ENCODE results near the gene HSPBP1. TPM values are rescaled to one million over a fixed set of nuclear protein-coding genes. Genes with fewer than 3 reads are reported as not detected.

HSPBP1 gene
- total and polyA plus RNA-seq, 2 of the 13 experiments (the other 11 are each of a cell fraction or from before 2014, with no cell fraction given) = 22.3 to 33.7 TPM

- peaks cover 40 to 79% of the 10 kb centered on the region in 2 experiments for H3K36me3 ChIP-seq (replicated peaks in 1 of 2; ENCODE audit: control insufficient read depth in 1 of 2, insufficient read depth in 2 of 2, low read length in 2 of 2)
Observed at GRCh38 chr19:55245236-55245904, 34.5 kb downstream of the HSPBP1 start.

More at GRCh38 chr19:55245236-55245904, 34.5 kb downstream of the HSPBP1 start:
- 98% methylated on average over 10 of the region's 23 CpGs for WGBS (ENCODE audit: low lambda C conversion rate)
- Histone ChIP-seq H3K4me2 (ENCODE audit: low read depth, low read length) (no peak overlapping the region), H3K9ac (ENCODE audit: insufficient read depth, low read depth, low read length) (no peak overlapping the region), H3K4me1 (ENCODE audit: insufficient read depth, low read length) (peaks cover 15% of the 10 kb centered on the region), H3K4me3 (replicated peaks in 1 of 3; ENCODE audit: insufficient read depth in 1 of 3, low read depth in 2 of 3, low read length in 3 of 3) (no peak overlapping the region), H2AFZ (ENCODE audit: low read length) (no peak overlapping the region), H3K9me3 (ENCODE audit: low read length) (no peaks in the 10 kb centered on the region), H3K27ac (ENCODE audit: extremely low read length, insufficient read depth, low read length) (no peak overlapping the region), H4K20me1 (ENCODE audit: insufficient read depth, low read length) (peaks cover 29% of the 10 kb centered on the region; the same call in 1 of the 2 replicates), H3K27me3 (ENCODE audit: control insufficient read depth in 1 of 2, insufficient read depth in 2 of 2, low read length in 2 of 2) (no peaks in the 10 kb centered on the region), H3K79me2 (ENCODE audit: insufficient read depth, low read length) (peaks cover 31% of the 10 kb centered on the region)
- no peak for DNase-seq (ENCODE audit: low spot score)
- FAIRE-seq = no peak
- no TSS peak for BruUV-seq (replicated peaks)
- in situ Hi-C loops (cut with HindIII; ENCODE audit: extremely low pct_ligation_motif_present, low pct_unique_long_range_greater_than_20kb) (no loop called here), intact Hi-C loops (cut with micrococcal nuclease; ENCODE audit: unreplicated experiment) (no loop called here)
- TF ChIP-seq ZNF614 (CRISPR knock-in tag; IDR thresholded peaks at IDR 0.05; ENCODE audit: borderline replicate concordance) (no peak), MXD3 (CRISPR knock-in tag; IDR thresholded peaks at IDR 0.05) (no peak), AHR (CRISPR knock-in tag; IDR thresholded peaks at IDR 0.05) (no peak), ZNF710 (CRISPR knock-in tag; IDR thresholded peaks at IDR 0.05; ENCODE audit: borderline replicate concordance) (no peak), HOXA5 (CRISPR knock-in tag; IDR thresholded peaks at IDR 0.05) (no peak), CC2D1A (CRISPR knock-in tag; IDR thresholded peaks at IDR 0.05) (no peak), ZNF7 (CRISPR knock-in tag; IDR thresholded peaks at IDR 0.05) (no peak), MEF2D (CRISPR knock-in tag; IDR thresholded peaks at IDR 0.05) (no peak), RFXANK (CRISPR knock-in tag; IDR thresholded peaks at IDR 0.05) (no peak), SIX4 (CRISPR knock-in tag; IDR thresholded peaks at IDR 0.05) (no peak), IRX3 (CRISPR knock-in tag; IDR thresholded peaks at IDR 0.05; ENCODE audit: borderline replicate concordance, low read depth) (no peak), ATRX (CRISPR knock-in tag; IDR thresholded peaks at IDR 0.05; ENCODE audit: borderline replicate concordance) (no peak), MAFG (CRISPR knock-in tag; IDR thresholded peaks at IDR 0.05) (no peak), ATF5 (CRISPR knock-in tag; IDR thresholded peaks at IDR 0.05; ENCODE audit: low read depth) (no peak), ZBTB2 (CRISPR knock-in tag; IDR thresholded peaks at IDR 0.05; ENCODE audit: low read depth) (no peak), GLI4 (CRISPR knock-in tag; IDR thresholded peaks at IDR 0.05; ENCODE audit: borderline replicate concordance) (no peak), ZNF670 (CRISPR knock-in tag; IDR thresholded peaks at IDR 0.05; ENCODE audit: borderline replicate concordance) (no peak)
- ATAC-seq = no peak
- CTCF ChIA-PET (ENCODE audit: low intra/inter-chr PET ratio, low total read pairs) = no interaction called here
- POLR2A ChIA-PET = interaction anchor here (2.2 kb wide), 1 partner anchor 14 kb away, joined by 8 read pairs; the partner anchor contains the start of gene PPP6R1

All from HepG2 (cell line).